ENCODE data around the gene ADAMTS17.

The ADAMTS17 gene

GRCh38 chr15:100338971-100339444 is 2.8 kb downstream of the ADAMTS17 start:
- DNase-seq, result no peak

DNA sequence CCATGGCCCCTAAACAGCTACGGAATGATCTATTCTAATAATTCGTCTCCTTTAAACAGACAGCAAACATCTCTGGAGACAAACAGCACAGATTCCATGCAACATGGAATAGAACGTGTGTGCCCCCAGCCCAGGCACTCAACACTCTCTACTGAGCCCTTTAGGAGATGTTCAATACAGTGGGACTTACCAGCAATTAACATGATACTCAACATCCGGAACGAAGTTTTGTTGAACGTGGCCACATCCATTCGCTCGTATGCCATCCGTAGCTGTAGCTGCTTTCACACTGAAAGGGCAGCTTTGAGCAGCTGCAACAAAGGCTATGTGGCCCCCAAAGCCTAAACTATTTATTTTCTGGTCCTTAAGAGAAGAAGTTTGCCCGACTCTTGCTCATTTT is 3.5 kb downstream of the ADAMTS17 start:
- no peak for DNase-seq

DNA sequence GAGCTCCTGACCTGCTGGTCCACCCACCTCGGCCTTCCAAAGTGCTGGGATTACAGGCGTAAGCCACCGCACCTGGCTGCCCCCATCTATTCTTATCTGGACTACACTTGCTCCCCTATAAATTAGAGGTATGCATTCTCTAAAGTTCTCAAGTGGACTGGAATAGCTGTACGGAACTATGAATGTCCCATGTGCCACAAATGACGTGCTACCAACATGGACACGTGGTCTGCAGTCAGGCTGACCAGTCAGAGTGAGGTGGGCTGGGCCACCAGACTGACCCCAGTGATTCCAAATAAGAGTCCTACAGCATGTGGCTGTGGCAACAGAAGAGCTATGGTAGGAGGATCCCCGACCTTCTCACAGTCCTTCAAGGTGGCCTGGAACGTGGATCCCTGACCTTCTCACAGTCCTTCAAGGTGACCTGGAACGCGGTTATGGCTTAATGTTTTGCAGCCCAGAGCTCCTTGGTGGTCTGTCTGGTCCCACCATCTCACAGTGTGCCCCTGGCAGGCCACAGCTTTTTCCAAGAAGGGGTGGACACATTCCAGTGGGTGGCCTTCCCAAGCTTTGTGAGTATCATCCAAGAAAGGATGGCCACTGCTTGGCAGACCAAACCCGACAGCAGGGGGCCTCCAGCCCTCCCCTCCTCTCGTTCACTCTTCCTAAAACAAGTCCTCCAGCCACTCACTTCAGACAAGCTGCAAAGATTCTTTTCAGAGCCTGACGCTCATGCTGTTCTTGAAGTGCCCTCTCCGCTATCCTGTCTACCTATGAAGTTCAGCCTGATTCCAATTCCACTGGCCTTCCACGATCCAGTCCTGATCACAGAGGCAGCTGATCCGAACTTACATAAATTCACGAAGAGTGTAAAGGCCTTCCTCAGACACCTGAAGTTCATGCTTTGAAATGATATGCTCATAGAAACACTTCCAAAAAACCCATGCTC is 4.4 kb downstream of the ADAMTS17 start:
- DNase-seq, result no peak

- no peak for DNase-seq
These were observed 5.7 kb downstream of the ADAMTS17 start for GRCh38 chr15:100336061-100336460.

DNA sequence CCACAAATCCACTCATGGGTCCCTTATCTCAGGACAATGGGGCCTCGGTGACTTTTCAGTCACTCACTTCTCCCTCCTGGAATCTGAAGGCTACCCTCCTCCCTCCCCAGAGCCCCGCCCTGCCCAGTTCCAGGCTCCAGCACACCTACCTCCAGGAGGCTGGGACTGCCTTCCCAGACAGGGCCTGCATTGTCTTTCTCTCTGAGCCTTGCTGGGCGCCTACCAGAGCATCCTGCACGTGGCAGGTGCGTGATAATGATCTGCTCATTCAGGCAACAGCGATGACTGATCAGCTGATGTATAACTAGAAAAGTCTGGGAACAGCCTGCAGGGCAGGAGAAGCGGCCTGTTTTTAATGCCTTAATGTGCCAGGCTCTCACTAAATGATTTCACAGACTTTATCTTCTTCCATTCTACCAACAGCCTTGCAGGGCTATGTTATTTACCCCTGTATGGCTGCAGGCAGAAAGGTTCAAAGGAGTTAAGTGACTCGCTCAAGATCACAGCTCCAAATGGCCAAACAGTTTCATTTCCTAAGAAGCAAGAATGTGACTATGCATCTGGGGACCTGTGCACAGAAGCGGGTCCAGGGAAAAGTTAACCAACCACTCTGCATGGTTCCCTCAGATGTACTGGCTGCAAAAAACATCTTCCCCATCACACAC is 6.3 kb downstream of the ADAMTS17 start:
- DNase-seq, result no peak

DNA sequence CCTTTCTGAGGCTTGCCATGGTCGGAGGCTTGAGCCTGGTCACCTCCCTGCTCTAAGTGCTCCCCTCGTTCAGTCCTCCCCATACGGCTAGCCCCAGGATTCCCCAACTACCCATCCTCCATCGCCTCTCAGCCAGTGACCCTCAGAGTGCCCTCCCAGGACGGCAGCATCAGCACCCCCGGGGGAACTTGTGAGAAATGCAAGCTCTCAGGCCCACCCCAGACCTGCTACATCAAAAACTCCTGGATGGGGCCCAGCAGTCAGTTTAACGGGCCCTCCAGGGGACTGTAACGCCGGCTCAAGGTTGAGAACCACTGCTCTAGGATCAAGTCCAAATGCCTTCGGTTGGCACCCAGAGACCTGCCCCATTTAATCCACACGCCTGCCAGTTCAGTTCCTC is 6.9 kb downstream of the ADAMTS17 start:
- DNase-seq, result no peak

DNA sequence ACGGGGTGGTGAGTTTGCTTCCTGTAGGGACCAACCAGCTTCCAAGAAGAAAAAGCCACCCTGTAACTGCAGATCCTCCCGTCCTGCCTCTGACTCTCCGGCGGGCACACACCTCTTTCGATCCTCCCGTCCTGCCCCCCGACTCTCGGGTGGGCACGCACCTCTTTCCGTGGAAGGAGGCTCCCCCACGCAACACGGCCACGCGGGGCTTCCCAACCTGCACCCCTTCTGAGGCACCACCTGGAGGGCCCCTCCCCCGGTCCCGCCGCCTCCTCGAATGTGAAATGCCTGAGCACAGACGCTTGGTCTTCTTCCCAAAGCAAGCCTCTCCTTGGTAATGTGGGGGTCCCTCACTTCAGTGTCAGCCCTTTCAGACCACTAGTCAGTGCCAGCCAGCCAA is 7.3 kb downstream of the ADAMTS17 start:
- no peak for DNase-seq

GRCh38 chr15:100334015-100334414 is 7.8 kb downstream of the ADAMTS17 start:
- no peak for DNase-seq

GRCh38 chr15:100333236-100333635 is 8.5 kb downstream of the ADAMTS17 start:
- no peak for DNase-seq

DNA sequence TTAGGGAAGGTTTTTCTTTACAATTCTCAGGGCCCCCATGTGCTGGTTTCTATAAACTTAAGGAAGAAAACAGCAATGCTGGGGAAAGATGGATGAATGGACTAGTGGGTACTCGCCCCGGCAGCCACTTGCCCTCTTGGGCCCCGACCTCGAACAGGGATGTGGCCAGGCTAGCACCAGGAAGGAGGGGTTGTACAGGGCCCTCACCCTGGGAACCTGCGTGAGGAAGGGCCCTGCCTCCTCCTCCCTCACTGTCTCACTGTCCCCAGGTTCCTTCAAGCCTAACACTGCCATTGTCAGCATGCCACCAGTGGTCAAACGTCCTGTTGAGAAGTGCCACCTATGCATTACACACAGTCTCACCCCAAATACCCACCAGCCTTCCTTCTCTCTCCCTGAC is 9.1 kb downstream of the ADAMTS17 start:
- no peak for DNase-seq

- DNase-seq, result no peak
These were observed 9.5 kb downstream of the ADAMTS17 start for GRCh38 chr15:100332231-100332630.

- DNase-seq, result no peak
These were observed 11.1 kb downstream of the ADAMTS17 start for GRCh38 chr15:100330629-100331215.

GRCh38 chr15:100330221-100330620 is 11.6 kb downstream of the ADAMTS17 start:
- no peak for DNase-seq

DNA sequence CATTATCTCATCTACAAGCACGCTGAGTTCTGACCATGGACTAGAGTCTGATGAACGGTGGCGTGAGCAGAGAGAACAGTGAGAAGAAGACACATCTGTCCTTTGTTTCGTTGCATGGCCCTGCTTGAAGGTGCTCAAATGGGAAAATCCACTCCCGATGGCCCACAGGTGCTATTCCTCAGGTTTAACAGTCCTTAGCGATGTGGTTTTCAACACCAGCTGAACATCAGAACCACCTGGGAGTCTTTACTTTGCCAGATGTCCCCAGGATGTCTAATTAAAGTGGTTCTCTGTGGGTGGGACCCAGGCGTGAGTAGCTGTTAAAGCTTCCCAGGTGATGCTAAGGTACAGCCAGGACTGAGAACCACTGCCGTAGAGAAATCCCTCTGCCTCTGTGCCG is 13.0 kb downstream of the ADAMTS17 start:
- no peak for DNase-seq

DNA sequence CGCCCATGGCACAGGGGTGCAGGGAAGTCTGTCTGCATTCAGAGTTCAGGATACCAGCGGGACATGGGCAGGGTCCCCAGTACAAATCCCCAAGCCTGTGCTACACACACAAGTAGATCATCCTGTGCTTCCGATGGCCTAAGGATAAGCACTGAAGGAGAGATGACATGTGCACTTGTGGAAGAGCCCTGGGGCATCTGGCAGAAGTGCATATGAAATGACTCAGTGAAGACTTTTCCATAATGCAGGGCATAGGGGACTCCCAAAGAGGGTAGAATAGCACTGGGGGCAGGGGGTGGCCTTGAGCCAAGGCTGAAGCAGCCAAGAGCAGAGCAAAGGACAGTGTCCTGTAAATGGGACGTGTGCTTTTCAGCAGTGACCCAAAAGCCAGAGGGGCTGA is 22.9 kb downstream of the ADAMTS17 start:
- DNase-seq, result no peak

- no peak for DNase-seq
These were observed 26.9 kb downstream of the ADAMTS17 start for GRCh38 chr15:100314809-100315400.

DNA sequence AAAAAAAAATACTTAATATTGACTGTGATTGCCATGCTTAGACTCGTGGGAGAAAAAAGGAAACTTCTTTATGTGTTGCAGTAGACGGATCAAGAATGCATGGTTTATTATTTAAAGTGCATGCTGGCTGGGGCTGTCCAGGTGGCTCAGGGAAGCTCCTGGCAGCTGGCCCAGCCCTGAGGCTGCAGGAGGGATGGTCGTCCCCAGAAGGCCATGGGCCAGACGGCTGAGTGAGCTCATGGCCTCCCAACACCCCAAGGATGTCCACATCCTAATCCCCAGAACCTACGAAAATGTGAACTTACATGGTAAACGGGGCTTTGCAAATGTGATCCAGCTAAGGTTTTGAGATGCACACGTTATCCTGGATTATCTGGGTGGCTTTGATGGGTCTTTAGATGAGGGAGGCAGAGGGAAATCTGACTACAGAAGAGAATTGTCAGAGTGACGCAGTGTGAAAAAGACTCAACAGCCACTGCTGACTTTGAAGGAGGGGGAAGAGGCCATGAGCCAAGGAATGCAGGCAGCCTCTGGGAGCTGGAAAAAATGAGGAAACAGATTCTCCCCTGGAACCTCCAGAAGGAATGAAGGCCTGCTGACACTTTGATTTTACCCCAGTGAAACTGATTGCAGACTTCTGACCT is 29.8 kb downstream of the ADAMTS17 start:
- DNase-seq, result no peak

DNA sequence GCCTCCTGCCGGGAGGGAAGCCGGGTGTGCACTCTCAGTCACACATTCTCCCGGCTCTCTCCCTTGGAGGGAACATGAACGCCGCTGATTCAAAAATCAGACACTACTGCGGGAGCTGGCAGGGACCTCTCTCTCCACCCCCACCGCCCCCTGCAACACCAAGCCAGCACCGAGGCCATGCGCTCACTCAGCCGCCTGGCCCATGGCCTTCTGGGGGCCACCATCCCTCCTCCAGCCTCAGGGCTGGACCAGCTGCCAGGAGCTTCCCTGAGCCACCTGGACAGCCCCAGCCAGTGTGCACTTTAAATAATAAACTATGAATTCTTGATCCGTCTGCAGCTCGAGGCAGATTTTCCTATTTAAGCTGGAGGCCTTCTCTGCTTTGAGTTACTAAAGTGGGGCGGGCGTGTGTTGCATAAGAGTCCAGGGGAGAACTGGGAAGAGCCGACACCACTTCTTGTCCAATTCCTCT is 30.6 kb downstream of the ADAMTS17 start:
- no peak for DNase-seq

DNA sequence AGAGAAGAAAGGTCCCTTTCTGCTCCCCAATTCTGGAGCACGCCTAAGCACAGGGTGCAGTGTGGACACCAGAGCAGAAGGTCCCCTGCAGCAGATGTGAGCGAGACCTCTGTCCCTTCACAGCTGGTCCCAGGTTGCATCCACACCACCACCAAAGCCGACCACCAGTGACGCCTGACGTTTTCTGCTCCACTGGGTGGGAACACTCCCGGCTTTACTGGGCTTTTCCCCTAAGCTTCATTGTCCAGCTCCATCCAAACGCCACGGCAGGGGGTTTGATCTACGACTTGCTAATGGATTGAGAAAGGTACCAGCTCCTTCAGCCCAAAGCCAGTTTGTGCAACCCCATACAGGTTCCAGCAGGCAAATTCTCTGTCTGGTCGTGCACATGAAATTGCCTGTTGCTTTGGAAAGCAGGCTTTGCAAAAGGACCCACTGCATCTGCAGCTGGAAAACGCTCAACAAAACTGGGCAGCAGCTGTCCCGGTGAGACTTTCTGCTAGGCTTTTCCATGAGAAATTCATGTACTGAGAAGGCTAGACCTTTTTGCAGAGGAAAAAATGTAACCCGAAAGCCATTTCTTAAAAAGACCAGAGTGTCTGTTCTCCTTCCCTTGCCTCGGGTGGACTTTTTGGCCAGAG is 31.1 kb downstream of the ADAMTS17 start:
- no peak for DNase-seq

DNA sequence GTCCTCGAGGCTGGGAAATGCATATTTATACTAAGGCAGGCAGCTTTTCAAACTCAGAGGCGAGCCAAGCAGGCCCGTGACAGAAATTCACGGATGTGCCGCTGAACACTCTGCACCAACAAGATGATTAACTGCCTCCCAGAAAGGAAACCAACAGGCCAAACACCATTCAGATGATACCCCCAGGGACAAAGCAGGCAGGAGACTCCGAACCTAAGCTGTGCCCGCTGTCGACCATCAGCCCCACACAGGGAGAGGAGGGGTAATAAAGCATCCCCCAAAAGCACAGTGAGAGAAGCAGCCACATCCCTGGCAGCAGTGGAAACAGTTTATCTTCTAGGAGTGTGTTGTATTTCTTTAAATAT is 31.8 kb downstream of the ADAMTS17 start:
- no peak for DNase-seq

GRCh38 chr15:100309109-100310040 is 32.4 kb downstream of the ADAMTS17 start:
- no peak for DNase-seq
